Effector CD8-positive, alpha-beta T cell (primary cell): Measurements from ENCODE around the gene CTSE.
"Not testable (repeated sequence)": the region's sequence is repeated elsewhere in the genome, so short reads cannot be mapped to it uniquely, and the experiment has no call there.

Experiments used
- DNase-seq: peaks from one replicate; lab custom pipeline; 2025; lab: John Stamatoyannopoulos, UW
- total RNA-seq, 4 experiments: gene quantifications; one replicate each; lab custom pipeline; 2026; lab: John Stamatoyannopoulos, UW

Gene CTSE
- 0 reads per million in 4 experiments for total RNA-seq

DNA sequence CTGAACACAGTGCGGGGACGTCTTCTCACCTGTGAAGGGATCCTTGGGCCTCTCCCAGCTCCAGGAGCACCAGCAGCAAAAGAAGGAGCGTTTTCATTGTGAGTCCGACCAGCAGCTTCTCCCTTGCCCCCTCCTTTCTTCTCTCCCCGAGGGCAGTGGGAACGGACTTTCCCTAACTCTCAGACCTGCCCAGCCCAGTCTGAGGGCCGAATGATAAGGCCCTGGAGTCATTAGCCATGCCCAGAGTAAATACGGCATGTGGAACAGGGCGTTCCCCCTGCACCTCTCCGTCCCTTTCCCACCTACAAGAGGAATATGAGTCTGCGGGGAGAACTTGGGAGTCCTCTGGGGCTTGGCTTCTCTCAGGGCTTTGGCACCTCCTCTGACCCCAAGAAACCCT is at the start of gene CTSE:
CTSE (minus strand) TSS at position 201 of the 400 bp plus-strand sequence; CDS start at position 97, 104 bp downstream.
- no peak for DNase-seq

DNA sequence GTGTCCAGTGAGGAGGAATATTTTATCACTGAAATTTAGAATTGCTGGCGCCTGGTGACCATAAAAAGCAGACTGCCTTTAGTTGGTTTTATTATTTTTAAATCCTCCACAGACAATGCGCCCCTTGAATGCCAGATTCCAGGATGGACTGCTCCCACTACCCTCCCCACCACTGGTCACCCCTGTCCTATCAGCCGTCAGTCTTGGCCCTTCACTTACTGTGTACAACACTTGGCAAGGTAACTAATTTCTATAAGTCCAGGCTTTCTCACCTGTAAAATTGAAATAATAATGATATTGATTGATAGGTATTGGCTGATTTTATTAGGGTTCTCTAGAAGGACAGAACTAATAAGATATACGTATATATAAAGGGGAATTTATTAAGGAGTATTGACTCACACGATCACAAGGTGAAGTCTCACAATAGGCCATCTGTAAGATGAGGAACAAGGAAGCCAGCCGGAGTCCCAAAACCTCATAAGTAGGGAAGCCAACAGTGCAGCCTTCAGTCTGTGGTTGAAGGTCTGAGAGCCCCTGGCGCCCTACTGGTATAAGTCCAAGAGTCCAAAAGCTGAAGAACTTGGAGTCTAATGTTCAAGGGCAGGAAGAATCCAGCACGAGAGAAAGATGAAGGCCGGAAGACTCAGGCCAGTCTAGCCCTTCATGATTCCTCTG is 47.1 kb upstream of the CTSE start:
- DNase-seq, result no peak

- no peak for DNase-seq
These were observed 44.6 kb upstream of the CTSE start for GRCh38 chr1:206068314-206068713.

- no peak for DNase-seq
These were observed 44.0 kb upstream of the CTSE start for GRCh38 chr1:206067486-206068227.

DNA sequence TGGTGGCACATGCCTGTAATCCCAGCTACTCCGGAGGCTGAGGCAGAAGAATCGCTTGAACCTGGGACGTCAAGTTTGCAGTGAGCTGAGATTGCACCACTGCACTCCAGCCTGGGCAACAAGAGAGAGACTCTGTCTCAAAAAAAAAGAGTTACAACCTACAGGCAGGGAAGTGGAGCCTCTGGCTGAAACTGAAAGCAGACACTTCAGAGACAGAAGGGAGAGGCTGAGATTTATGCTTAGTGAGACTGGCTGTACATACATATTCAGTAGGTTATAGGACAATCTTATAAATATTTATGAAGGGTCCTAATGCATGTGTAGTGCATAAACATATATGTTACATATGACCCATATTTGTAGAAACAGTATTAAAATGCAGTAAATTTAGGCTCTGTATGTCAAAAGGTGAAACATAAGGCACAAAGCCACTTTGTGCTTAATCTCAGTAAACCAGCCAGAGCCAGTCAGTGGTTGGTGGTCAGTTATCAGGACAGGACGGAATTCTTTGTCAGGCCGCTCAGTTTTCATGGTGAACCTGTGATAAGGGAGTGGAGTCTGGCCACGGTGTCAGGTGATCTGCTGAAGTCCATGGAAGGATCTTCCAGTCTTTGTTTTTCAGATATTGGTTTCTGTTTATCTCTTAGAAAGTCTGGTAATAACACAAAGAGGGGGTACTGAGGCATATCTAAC is 42.9 kb upstream of the CTSE start:
- DNase-seq, result no peak

GRCh38 chr1:206065547-206066145 is 42.0 kb upstream of the CTSE start:
- DNase-seq, result no peak

DNA sequence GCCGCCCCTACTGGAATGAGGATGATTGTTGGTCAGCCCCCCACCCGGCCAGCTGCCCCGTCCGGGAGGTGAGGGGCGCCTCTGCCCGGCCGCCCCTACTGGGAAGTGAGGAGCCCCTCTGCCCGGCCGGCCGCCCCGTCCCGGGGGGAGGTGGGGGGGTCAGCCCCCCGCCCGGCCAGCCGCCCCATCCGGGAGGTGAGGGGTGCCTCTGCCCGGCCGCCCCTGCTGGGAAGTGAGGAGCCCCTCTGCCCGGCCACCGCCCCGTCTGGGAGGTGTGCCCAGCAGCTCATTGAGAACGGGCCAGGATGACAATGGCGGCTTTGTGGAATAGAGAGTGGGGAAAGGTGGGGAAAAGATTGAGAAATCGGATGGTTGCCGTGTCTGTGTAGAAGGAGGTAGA is 40.8 kb upstream of the CTSE start:
- not testable (repeated sequence) for DNase-seq

- DNase-seq, result not testable (repeated sequence)
These were observed 40.3 kb upstream of the CTSE start for GRCh38 chr1:206064001-206064400.

DNA sequence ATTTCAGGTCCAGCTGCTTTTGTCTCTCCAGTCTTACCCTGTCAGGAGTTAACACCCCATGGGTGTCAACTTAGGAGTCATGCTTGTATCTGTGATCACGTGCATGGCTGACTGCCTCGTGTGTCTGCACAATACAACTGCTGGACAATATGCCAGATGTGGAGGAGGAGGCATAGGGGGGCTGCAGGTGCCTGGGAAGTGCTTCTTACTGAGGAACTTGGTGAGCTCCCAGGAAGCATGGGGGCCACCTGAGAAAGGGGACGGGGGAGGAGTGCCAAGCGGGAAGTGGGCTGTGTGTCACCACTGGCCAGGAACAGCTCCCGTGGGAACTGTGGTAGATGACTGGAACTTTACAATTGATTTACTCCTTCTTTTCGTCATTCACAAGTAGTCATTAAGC is 38.8 kb upstream of the CTSE start:
- DNase-seq, result no peak

GRCh38 chr1:206060844-206061243 is 37.1 kb upstream of the CTSE start:
- DNase-seq, result no peak

DNA sequence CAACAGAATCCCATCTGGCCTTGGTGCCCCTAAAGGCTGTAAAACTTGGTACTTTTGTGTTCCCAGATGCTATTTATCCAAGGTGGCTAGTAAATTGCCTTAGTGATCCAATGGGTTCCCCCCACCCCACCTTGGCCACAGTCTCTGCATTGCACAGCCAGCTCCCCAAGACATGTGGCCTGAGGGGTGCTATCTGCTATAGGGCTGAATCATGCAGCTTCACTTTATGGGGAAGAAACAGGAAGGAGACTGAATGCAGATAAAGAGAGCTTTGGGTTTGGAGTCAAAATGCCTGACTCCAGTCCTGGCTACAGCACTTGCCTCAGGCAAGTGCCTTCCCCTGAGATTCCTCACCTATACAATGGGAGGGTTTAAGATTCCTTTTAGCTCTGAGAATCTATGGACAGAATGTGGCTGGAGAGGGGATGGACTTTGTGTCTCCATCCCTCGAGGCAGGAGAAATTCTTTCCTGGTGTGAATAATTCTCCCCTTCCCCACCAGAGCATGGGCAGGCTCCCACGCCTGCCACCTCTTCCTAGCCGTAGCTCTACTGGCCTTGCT is 35.7 kb upstream of the CTSE start:
- DNase-seq, result no peak

GRCh38 chr1:206058927-206059292 is 35.2 kb upstream of the CTSE start:
- DNase-seq, result no peak

GRCh38 chr1:206058289-206058926 is 34.7 kb upstream of the CTSE start:
- DNase-seq, result not testable (repeated sequence)

DNA sequence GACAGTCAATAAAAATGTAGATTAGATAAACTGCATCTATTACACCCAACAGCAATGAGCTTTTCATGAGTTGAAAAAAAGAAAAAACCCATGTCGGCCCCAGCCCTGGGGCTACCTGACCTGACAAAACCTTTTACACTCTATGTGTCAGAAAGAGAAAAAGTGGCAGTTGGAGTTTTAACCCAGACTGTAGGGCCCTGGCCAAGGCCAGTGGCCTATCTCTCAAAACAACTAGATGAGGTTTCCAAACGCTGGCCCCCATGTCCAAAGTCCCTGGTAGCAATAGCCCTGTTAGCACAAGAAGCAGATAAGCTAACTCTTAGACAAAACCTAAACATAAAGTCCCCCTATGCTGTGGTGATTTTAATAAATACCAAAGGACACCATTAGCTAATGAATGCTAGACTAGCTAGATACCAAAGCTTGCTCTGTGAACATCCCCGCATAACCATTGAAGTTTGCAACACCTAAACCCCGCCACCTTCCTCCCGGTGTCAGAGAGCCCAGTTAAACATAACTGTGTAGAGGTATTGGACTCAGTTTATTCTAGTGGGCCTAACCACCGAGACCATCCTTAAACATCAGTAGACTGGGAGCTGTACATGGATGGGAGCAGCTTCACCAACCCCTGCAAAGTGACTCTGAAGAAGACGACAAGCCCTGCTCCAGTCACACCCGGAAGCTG is 32.1 kb upstream of the CTSE start:
- not testable (repeated sequence) for DNase-seq

- DNase-seq, result not testable (repeated sequence)
These were observed 31.5 kb upstream of the CTSE start for GRCh38 chr1:206055069-206055625.

GRCh38 chr1:206053616-206054015 is 29.9 kb upstream of the CTSE start:
- DNase-seq, result not testable (repeated sequence)

DNA sequence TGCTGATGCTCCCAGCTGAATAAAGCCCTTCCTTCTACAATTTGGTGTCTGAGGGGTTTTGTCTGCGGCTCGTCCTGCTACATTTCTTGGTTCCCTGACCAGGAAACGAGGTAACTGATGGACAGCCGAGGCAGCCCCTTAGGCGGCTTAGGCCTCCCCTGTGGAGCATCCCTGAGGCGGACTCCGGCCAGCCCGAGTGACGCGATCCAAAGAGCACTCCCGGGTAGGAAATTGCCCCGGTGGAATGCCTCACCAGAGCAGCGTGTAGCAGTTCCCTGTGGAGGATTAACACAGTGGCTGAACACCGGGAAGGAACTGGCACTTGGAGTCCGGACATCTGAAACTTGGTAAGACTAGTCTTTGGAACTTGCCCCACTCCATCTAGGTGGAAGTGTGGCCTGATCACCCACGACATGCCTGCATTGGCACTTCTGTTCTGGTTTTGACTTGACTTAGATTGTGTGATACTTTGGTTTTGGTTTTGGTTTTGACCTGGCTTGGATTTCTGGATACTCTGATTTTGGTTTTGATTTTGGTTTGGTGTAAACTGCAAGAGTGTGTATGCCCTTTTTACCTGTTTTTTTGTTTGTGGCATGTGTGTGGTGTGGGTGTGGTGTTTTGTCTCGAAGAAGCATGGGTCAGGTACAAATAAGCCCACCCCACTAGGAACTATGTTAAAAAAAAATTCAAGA is 29.4 kb upstream of the CTSE start, which contains the start of gene RHEX:
RHEX (plus strand) TSS at position 255 of the 692 bp plus-strand sequence. CDS start 44,656 bp downstream, outside the sequence.
- DNase-seq, result not testable (repeated sequence)

DNA sequence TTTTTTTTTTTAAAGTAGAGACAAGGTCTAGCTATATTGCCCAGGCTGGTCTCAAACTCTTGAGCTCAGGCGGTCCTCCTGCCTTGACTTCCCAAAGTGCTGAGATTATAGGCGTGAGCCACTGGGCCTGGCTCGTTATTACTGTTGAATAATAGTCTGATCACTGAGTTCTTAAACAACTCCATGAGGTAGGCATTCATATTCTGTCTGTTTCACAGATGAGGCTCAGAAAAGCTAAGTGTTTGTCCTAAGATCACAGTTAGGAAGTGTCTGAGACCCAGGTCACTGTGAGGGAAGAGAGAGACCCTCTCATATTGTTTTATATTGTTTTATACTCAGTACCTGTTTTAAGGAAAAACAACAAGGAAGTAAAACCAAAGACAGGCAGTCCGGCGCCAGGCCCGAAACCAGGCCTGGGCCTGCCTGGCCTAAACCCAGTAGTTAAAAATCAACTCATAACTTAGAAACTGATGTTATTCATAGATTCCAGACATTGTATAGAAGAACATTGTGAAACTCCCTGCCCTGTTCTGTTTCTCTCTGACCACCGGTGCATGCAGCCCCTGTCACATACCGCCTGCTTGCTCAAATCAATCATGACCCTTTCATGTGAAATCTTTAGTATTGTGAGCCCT is 28.7 kb upstream of the CTSE start:
- not testable (repeated sequence) for DNase-seq

DNA sequence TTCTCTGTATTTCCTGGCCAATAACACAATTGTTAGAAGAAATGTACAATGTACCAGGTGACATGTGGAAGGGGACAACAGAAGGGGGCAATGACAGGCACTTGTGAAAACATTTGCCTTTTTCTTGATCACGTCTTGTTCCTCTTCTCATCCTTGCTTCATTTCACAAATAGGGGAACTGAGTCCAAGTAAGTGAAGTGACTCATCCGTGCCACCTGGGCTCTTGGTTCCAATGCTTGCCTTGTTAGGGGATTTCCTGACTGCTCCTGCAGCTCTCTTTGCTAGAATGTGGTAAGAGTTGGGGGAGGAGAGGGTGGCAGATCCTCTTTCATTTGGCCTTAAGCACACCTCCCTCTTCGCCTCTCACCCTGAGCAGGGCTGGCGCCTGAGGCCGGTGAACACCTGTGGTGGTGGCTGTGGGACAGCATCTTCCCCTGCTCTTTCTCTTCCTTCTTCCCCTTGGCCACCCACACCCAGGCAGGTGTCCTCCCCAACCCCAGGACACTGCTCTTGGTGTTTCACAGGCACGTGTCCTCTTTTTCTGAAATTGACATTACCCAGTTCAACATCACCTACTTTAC is 27.1 kb upstream of the CTSE start:
- DNase-seq, result no peak
